Osteoblast (primary cell): Measurements from ENCODE around the gene CABP5. TPM values are rescaled to one million over a fixed set of nuclear protein-coding genes. Genes with fewer than 3 reads are reported as not detected.
A peak's percentile ranks its signal among the peaks of the same experiment; 100 is the strongest.

ENCODE experiments used
- DNase-seq: peaks from one replicate; pipeline ENCODE4 v3.0.0; 2011; ENCODE audit warnings: low spot score, mixed read lengths; ENCODE audit not compliant: insufficient read length; ENCODE audit errors: missing footprints
- H2AFZ ChIP-seq: 2 replicates; pipeline ENCODE4 v1.6.0; 2011; ENCODE audit warnings: mild to moderate bottlenecking, low read length
- H3K27ac ChIP-seq: 2 replicates; pipeline ENCODE4 v1.5.1; 2011; ENCODE audit warnings: mild to moderate bottlenecking, low read depth, low read length, moderate library complexity
- H3K27me3 ChIP-seq: 2 replicates; pipeline ENCODE4 v1.6.0; 2012; ENCODE audit warnings: mild to moderate bottlenecking, control low read depth, inconsistent platforms, low read length, moderate library complexity; ENCODE audit not compliant: insufficient read depth
- H3K36me3 ChIP-seq: 2 replicates; pipeline ENCODE4 v1.5.1; 2011; ENCODE audit warnings: mild to moderate bottlenecking, low read length, control low read depth, moderate library complexity; ENCODE audit not compliant: insufficient read depth
- H3K4me1 ChIP-seq: 2 replicates; pipeline ENCODE4 v1.5.1; 2011; ENCODE audit warnings: mild to moderate bottlenecking, low read length, control low read depth, moderate library complexity; ENCODE audit not compliant: insufficient read depth
- H3K4me2 ChIP-seq: 2 replicates; pipeline ENCODE4 v1.6.0; 2011; ENCODE audit warnings: mild to moderate bottlenecking, low read length; ENCODE audit not compliant: insufficient read depth
- H3K4me3 ChIP-seq: fragments of 200-600 bp; sonication (generic); 3 replicates; pipeline ENCODE4 v1.5.1; 2012; ENCODE audit warnings: mild to moderate bottlenecking, low read length, inconsistent platforms; ENCODE audit not compliant: insufficient read depth
- H3K79me2 ChIP-seq: 2 replicates; pipeline ENCODE4 v1.6.0; 2012; ENCODE audit warnings: mild to moderate bottlenecking, low read length, control low read depth, inconsistent platforms; ENCODE audit not compliant: insufficient read depth
- H3K9me3 ChIP-seq: 2 replicates; pipeline ENCODE4 v1.5.1; 2011; ENCODE audit warnings: low read depth, low read length, control low read depth
- H4K20me1 ChIP-seq: 2 replicates; pipeline ENCODE4 v1.6.0; 2012; ENCODE audit warnings: mild to moderate bottlenecking, low read length, control low read depth; ENCODE audit not compliant: insufficient read depth
- CTCF ChIP-seq: IDR thresholded peaks from 2 replicates; pipeline ENCODE4 v1.5.1; 2011; ENCODE audit warnings: mild to moderate bottlenecking, low read depth, low read length, moderate library complexity; ENCODE audit errors: extremely low read depth
- total RNA-seq: library from RNA; depleted of rRNA; stranded (reverse); fragments of >200 nt; gene quantifications from 2 replicates; pipeline ENCODE4 v1.2.3, GENCODE V29; 2012

Gene CABP5
- total RNA-seq, 1 donor, result not detected

- Histone ChIP-seq H3K36me3 (no peaks in the 10 kb centered on the region), H3K27ac (no peak overlapping the region), H3K9me3 (no peaks in the 10 kb centered on the region), H3K79me2 (no peaks in the 10 kb centered on the region), H4K20me1 (no peaks in the 10 kb centered on the region), H3K27me3 (peaks cover 5% of the 10 kb centered on the region), H3K4me1 (no peaks in the 10 kb centered on the region), H3K4me2 (no peak overlapping the region), H3K4me3 (no peak overlapping the region), H2AFZ (no peak overlapping the region)
- DNase-seq, result peak; percentile 77
- no peak for TF ChIP-seq CTCF
These were observed 13.8 kb downstream of the CABP5 start for GRCh38 chr19:48030073-48030472.

GRCh38 chr19:48029431-48029830, 14.4 kb downstream of the CABP5 start:
- no peak for DNase-seq
- H3K27ac ChIP-seq, result no peak overlapping the region
- H3K79me2 ChIP-seq, result no peaks in the 10 kb centered on the region
- H3K4me3 ChIP-seq, result no peak overlapping the region
- peaks cover 5% of the 10 kb centered on the region for H3K27me3 ChIP-seq
- no peak overlapping the region for H3K4me2 ChIP-seq
- no peaks in the 10 kb centered on the region for H3K36me3 ChIP-seq
- no peaks in the 10 kb centered on the region for H3K4me1 ChIP-seq
- TF ChIP-seq CTCF, result no peak
- H3K9me3 ChIP-seq, result no peaks in the 10 kb centered on the region
- H2AFZ ChIP-seq, result no peak overlapping the region
- H4K20me1 ChIP-seq, result no peaks in the 10 kb centered on the region

- Histone ChIP-seq H3K36me3 (no peaks in the 10 kb centered on the region), H2AFZ (no peak overlapping the region), H3K4me3 (no peak overlapping the region), H4K20me1 (no peaks in the 10 kb centered on the region), H3K4me1 (no peaks in the 10 kb centered on the region), H3K27ac (no peak overlapping the region), H3K9me3 (no peaks in the 10 kb centered on the region), H3K27me3 (peaks cover 5% of the 10 kb centered on the region), H3K79me2 (no peaks in the 10 kb centered on the region), H3K4me2 (no peak overlapping the region)
- TF ChIP-seq CTCF, result no peak
- DNase-seq, result no peak
These were observed 18.4 kb downstream of the CABP5 start for GRCh38 chr19:48025480-48025879.

- Histone ChIP-seq H2AFZ (no peak overlapping the region), H3K79me2 (no peaks in the 10 kb centered on the region), H3K4me3 (no peak overlapping the region), H3K9me3 (no peaks in the 10 kb centered on the region), H3K27ac (no peak overlapping the region), H3K4me1 (no peaks in the 10 kb centered on the region), H3K27me3 (no peaks in the 10 kb centered on the region), H4K20me1 (no peaks in the 10 kb centered on the region), H3K36me3 (no peaks in the 10 kb centered on the region), H3K4me2 (no peak overlapping the region)
- no peak for TF ChIP-seq CTCF
- no peak for DNase-seq
These were observed 20.4 kb downstream of the CABP5 start for GRCh38 chr19:48023518-48023917.
